ENCODE results near the gene MPPE1. TPM values are rescaled to one million over a fixed set of nuclear protein-coding genes. Genes with fewer than 3 reads are reported as not detected.

The MPPE1 gene
- total and polyA plus RNA-seq, 9 donors, result 19.9 to 38.0 (median 25.5) TPM

GRCh38 chr18:11955239-11956029, 47.3 kb upstream of the MPPE1 start:
- DNase-seq, result peak in 1 of 5 donors; percentile 46
- Histone ChIP-seq H3K36me3 (no peaks in the 10 kb centered on the region), H3K4me1 (ENCODE audit: insufficient read depth) (no peaks in the 10 kb centered on the region), H3K27ac (no peak overlapping the region), H3K4me3 (no peak overlapping the region), H3K27me3 (no peaks in the 10 kb centered on the region), H3K9me3 (no peaks in the 10 kb centered on the region)
- TF ChIP-seq POLR2A (IDR thresholded peaks at IDR 0.05), result no peak
- TF ChIP-seq EP300 (IDR thresholded peaks at IDR 0.05), result no peak
- TF ChIP-seq CTCF (IDR thresholded peaks at IDR 0.05), result no peak
- 50 to 57% (median 52%) methylated on average over 8 of the region's 8 CpGs for WGBS, 3 donors
- intact Hi-C loops (cut with DNase I), result no loop called here

GRCh38 chr18:11953113-11953512, 45.0 kb upstream of the MPPE1 start:
- DNase-seq, result no peak
- no peaks in the 10 kb centered on the region for H3K4me1 ChIP-seq (ENCODE audit: insufficient read depth)
- 93 to 94% (median 93%) methylated on average over 5 of the region's 5 CpGs for WGBS, 3 donors

GRCh38 chr18:11951390-11951851, 43.3 kb upstream of the MPPE1 start:
- no peaks in the 10 kb centered on the region for H3K4me1 ChIP-seq (ENCODE audit: insufficient read depth)
- H3K9me3 ChIP-seq, result no peaks in the 10 kb centered on the region
- WGBS, 3 donors, result 23 to 43% (median 31%) methylated on average over 9 of the region's 9 CpGs
- H3K4me3 ChIP-seq, result no peak overlapping the region
- intact Hi-C loops (cut with DNase I), result no loop called here
- no peak overlapping the region for H3K27ac ChIP-seq
- no peaks in the 10 kb centered on the region for H3K36me3 ChIP-seq
- no peak for DNase-seq
- H3K27me3 ChIP-seq, result no peaks in the 10 kb centered on the region
- TF ChIP-seq POLR2A (IDR thresholded peaks at IDR 0.05) (no peak), EP300 (IDR thresholded peaks at IDR 0.05) (no peak), CTCF (IDR thresholded peaks at IDR 0.05) (no peak)

More at GRCh38 chr18:11953113-11953512, 45.0 kb upstream of the MPPE1 start:
- Histone ChIP-seq H3K4me3 (no peak overlapping the region), H3K36me3 (no peaks in the 10 kb centered on the region), H3K27me3 (no peaks in the 10 kb centered on the region), H3K27ac (no peak overlapping the region), H3K9me3 (no peaks in the 10 kb centered on the region)
- TF ChIP-seq CTCF (IDR thresholded peaks at IDR 0.05) (no peak), POLR2A (IDR thresholded peaks at IDR 0.05) (no peak), EP300 (IDR thresholded peaks at IDR 0.05) (no peak)
- intact Hi-C loops (cut with DNase I), result no loop called here

DNA sequence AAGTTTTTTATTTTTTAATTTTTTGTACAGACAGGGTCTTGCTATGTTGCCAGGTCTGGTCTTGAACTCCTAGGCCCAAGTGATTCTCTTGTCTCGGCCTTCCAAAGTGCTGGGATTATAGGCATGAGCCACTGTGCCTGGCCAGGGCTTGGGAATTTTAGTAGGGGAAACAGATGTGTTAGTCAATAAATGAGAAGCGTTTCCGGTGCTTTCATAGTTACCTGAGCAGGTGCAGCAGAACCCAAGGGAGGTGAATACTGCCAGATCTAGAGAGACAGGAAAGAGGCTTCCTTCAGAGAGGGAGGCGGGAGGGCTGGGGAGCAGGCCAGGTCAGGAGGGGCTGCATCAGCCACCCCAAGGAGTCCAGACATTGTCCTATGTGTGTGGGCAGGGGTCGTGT, 42.7 kb upstream of the MPPE1 start:
- no peak for DNase-seq
- Histone ChIP-seq H3K4me3 (no peak overlapping the region), H3K27ac (no peak overlapping the region), H3K36me3 (no peaks in the 10 kb centered on the region), H3K9me3 (no peaks in the 10 kb centered on the region), H3K27me3 (no peaks in the 10 kb centered on the region), H3K4me1 (ENCODE audit: insufficient read depth) (no peaks in the 10 kb centered on the region)
- intact Hi-C loops (cut with DNase I), result no loop called here
- 74 to 82% (median 81%) methylated on average over 5 of the region's 5 CpGs for WGBS, 3 donors
- TF ChIP-seq EP300 (IDR thresholded peaks at IDR 0.05), result no peak
- no peak for TF ChIP-seq POLR2A (IDR thresholded peaks at IDR 0.05)
- TF ChIP-seq CTCF (IDR thresholded peaks at IDR 0.05), result no peak
